ENCODE results near the gene SCGB1D1.
A peak's percentile ranks its signal among the peaks of the same experiment; 100 is the strongest.
"Not testable (repeated sequence)": the region's sequence is repeated elsewhere in the genome, so short reads cannot be mapped to it uniquely, and the experiment has no call there.

Gene SCGB1D1

GRCh38 chr11:62204430-62204829, 14.4 kb downstream of the SCGB1D1 start:
- TF ChIP-seq CTCF (IDR thresholded peaks at IDR 0.05; ENCODE audit: low read depth, low read length), result no peak

DNA sequence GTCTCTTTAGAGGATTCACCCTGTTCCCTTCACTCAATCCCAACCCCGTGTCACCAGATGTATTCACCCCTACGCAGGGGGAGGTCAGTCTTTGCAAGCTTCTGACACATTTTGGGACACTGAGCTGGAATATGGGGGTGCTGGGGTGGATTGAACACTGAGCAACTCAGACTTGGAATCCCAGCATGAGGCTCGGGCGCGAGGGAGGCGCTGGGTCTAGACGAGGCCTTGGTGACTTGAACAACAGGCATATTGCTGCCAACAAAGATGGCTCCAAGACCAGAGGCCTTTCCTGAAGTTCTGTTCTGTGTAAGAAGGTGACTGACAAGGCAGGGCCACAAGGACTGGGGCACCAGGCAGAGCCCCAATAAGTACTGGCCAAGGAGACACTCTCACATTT, 15.4 kb downstream of the SCGB1D1 start:
- no peak for TF ChIP-seq CTCF (IDR thresholded peaks at IDR 0.05; ENCODE audit: low read depth, low read length)
- no peak overlapping the region for H3K4me3 ChIP-seq (ENCODE audit: low read depth, low read length)

More at GRCh38 chr11:62204430-62204829, 14.4 kb downstream of the SCGB1D1 start:
- no peak overlapping the region for H3K4me3 ChIP-seq (ENCODE audit: low read depth, low read length)

- H3K4me3 ChIP-seq (ENCODE audit: low read depth, low read length), result not testable (repeated sequence)
Measured at GRCh38 chr11:62206276-62207066, 16.5 kb downstream of the SCGB1D1 start.

DNA sequence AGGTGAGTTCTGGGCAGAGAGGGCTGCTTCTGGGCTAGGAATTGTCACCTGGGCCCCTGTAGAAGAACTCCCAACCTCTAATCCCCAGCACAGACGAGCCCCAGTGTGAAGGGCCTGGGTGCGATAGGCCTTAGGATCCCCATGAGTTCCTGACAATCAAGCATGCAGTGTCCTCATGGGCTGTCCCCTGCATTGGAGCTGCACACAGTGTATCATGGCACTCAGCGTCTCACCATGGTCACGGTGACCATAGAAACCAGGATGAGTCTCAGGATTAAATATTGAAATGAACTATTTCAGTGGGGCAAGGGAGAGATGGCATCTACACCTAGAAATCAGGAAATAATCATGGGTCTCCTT, 18.7 kb downstream of the SCGB1D1 start:
- no peak for TF ChIP-seq CTCF (IDR thresholded peaks at IDR 0.05; ENCODE audit: low read depth, low read length)
- no peak overlapping the region for H3K4me3 ChIP-seq (ENCODE audit: low read depth, low read length)

DNA sequence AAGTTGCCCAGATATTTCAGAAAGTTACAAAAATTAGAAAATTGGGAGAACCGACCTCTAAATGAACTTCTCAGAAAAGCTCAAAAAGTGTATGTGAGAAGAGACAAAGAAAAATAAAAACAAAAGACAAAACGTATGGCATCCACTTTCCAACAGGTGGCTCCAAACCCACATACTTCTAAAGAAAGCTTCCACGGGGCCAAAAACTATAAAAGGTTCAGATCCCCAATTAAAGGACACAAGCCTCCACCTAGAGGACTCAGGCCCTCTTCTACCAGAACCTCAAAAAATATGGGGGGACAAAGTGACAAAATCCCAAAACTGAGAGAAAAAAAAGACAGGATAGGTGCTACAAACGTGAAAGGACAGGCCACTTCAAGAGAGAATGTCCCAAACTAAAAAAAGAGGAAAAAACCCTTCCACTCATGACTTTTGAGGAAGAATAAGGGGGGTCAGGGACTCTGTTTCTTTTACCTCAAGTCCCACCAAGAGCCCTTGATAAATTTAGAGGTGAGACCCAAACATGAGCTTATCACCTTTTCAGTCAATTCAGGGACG, 27.3 kb downstream of the SCGB1D1 start:
- no peak overlapping the region for H3K4me3 ChIP-seq (ENCODE audit: low read depth, low read length)
- TF ChIP-seq CTCF (IDR thresholded peaks at IDR 0.05; ENCODE audit: low read depth, low read length), result peak; percentile 16; the same call in 1 of the 2 replicates

GRCh38 chr11:62221498-62221897, 31.5 kb downstream of the SCGB1D1 start:
- TF ChIP-seq CTCF (IDR thresholded peaks at IDR 0.05; ENCODE audit: low read depth, low read length), result no peak
- H3K4me3 ChIP-seq (ENCODE audit: low read depth, low read length), result no peak overlapping the region

DNA sequence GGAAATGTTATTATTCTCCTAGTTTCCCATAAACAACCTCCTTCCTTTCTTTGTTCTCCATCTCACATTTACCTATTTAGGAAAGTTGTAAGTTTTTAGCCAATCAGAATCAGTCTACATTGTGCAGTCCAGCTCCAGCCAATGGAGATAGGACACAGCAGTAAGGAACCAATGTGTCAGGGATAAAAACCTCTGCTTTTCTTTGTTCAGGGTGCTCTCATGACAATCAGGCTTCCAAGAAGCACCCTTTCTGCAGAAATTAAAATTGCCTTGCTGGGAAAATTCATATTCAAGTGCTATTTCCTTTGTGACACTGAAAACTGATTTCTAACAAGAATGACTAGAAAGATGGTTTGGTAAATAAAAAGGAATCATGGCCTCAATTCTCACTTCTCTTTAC, 33.1 kb downstream of the SCGB1D1 start:
- TF ChIP-seq CTCF (IDR thresholded peaks at IDR 0.05; ENCODE audit: low read depth, low read length), result no peak
- no peak overlapping the region for H3K4me3 ChIP-seq (ENCODE audit: low read depth, low read length)
